ENCODE measurements around the gene ZNF716.
"Not testable (repeated sequence)": the region's sequence is repeated elsewhere in the genome, so short reads cannot be mapped to it uniquely, and the experiment has no call there.

DNA sequence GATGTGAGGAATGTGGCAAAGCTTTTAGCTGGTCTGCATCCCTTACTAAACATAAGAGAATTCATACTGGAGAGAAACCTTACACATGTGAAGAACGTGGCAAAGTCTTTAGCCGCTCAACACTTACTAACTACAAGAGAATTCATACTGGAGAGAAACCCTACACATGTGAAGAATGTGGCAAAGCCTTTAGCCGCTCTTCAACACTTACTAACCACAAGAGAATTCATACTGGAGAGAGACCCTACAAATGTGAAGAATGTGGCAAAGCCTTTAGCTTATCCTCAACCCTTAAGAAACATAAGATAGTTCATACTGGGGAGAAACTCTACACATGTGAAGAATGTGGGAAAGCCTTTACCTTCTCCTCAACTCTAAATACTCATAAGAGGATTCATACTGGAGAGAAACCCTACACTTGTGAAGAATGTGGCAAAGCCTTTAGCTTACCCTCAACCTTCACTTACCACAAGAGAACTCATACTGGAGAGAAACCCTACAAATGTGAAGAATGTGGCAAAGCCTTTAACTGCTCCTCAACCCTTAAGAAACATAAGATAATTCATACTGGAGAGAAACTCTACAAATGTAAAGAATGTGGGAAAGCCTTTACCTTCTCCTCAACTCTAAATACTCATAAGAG is 19.3 kb downstream of the ZNF716 start:
- not testable (repeated sequence) for TF ChIP-seq TAF1 (IDR thresholded peaks at IDR 0.05; ENCODE audit: borderline replicate concordance, low read depth, low read length); POLR2A (IDR thresholded peaks at IDR 0.05; ENCODE audit: low read depth, low read length)
